ENCODE results near the gene TTC28.

DNA sequence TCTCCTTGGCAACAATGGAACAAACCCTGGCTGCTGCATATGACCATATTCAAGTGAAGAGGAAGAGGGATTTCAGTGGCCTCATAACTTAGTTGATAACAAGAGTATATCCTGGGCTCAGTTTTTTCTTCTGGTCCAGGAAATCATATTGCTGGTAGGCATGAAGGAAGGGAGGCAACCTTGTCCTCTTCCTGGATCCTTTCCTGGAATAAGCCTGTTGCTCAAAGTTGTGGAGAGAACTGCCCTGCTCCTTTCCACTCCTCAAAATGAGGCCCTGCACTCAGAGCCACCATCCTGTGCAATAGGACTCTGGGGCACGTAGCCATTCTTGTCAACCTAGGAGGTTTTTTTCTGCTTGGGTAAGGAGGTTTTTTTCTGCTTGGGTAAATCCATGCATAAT is 631.9 kb downstream of the TTC28 start:
- no peak for TF ChIP-seq POLR2A (IDR thresholded peaks at IDR 0.05; ENCODE audit: low read depth, low read length)
- TF ChIP-seq CTCF (IDR thresholded peaks at IDR 0.05; ENCODE audit: extremely low read depth in 1 of 2, insufficient read depth in 1 of 2, low read depth in 1 of 2, low read length in 2 of 2): no peak
- TF ChIP-seq FOS (IDR thresholded peaks at IDR 0.05; ENCODE audit: borderline replicate concordance, insufficient read depth, low read length): no peak
- no peak for TF ChIP-seq POLR2AphosphoS5 (IDR thresholded peaks at IDR 0.05; ENCODE audit: insufficient read depth, low read depth, low read length)
- no peak for TF ChIP-seq MYC (IDR thresholded peaks at IDR 0.05; ENCODE audit: low read depth, low read length)
- no peak for TF ChIP-seq GATA2 (IDR thresholded peaks at IDR 0.05; ENCODE audit: insufficient read depth, insufficient read length, low read depth, low read length)
- TF ChIP-seq EZH2 (IDR thresholded peaks at IDR 0.05; ENCODE audit: borderline replicate concordance, low read depth, low read length, severe bottlenecking): no peak
- TF ChIP-seq JUN (IDR thresholded peaks at IDR 0.05; ENCODE audit: borderline replicate concordance, insufficient read depth, insufficient read length, low read depth): no peak

Measured in endothelial cell of umbilical vein (primary cell).